A673 (cell line): Measurements from ENCODE around the gene PEX19. TPM values are rescaled to one million over a fixed set of nuclear protein-coding genes. Genes with fewer than 3 reads are reported as not detected.

ENCODE experiments used
- Bru-seq: library from RNA; stranded (reverse); fragments of 400-500 nt; gene quantifications from one replicate; lab custom pipeline; 2021; lab: Mats Ljungman, UMichigan
- BruChase-seq, 2 experiments: library from RNA; stranded (reverse); fragments of 400-500 nt; gene quantifications; one replicate each; lab custom pipeline; 2021; lab: Mats Ljungman, UMichigan
- BruUV-seq: library from RNA; stranded (reverse); fragments of 400-500 nt; replicated peaks from 2 replicates; lab custom pipeline; 2021; lab: Mats Ljungman, UMichigan
- CTCF ChIA-PET: fragments of 300-600 bp; sonication (Branson Sonifier 250); formaldehyde crosslinking; loops from one replicate; lab custom pipeline; 2022; ENCODE audit warnings: antibody characterized with exemption; lab: Charles Lee
- POLR2A ChIA-PET: fragments of 300-600 bp; sonication (Branson Sonifier 250); formaldehyde crosslinking; loops from one replicate; lab custom pipeline; 2022; ENCODE audit warnings: antibody characterized with exemption; ENCODE audit not compliant: low non-redundant PET; lab: Charles Lee
- DNase-seq: peaks from one replicate; pipeline ENCODE4 v3.0.0-alpha.2; 2015; ENCODE audit warnings: low spot score
- H3K27ac ChIP-seq: fragments of 200-600 bp; sonication (generic); 2 replicates; pipeline ENCODE4 v1.5.1; 2016; ENCODE audit warnings: mixed run types, low read depth, mild to moderate bottlenecking, mixed read lengths, antibody characterized with exemption, low read length; ENCODE audit not compliant: poor library complexity, severe bottlenecking
- H3K27me3 ChIP-seq: fragments of 200-600 bp; sonication (generic); replicated peaks from 2 replicates; pipeline ENCODE4 v1.6.1; 2017; ENCODE audit warnings: mixed run types, low read depth, mild to moderate bottlenecking, mixed read lengths, antibody characterized with exemption, low read length; ENCODE audit not compliant: insufficient read depth, poor library complexity
- H3K36me3 ChIP-seq: fragments of 200-600 bp; sonication (generic); 2 replicates; pipeline ENCODE4 v1.6.1; 2016; ENCODE audit warnings: mixed run types, mild to moderate bottlenecking, mixed read lengths, antibody characterized with exemption, low read length; ENCODE audit not compliant: insufficient read depth, poor library complexity, severe bottlenecking
- H3K4me1 ChIP-seq: fragments of 200-600 bp; sonication (generic); 2 replicates; pipeline ENCODE4 v1.6.1; 2017; ENCODE audit warnings: mixed run types, mild to moderate bottlenecking, mixed read lengths, antibody characterized with exemption, low read length; ENCODE audit not compliant: insufficient read depth, poor library complexity, severe bottlenecking
- H3K4me3 ChIP-seq: fragments of 200-600 bp; sonication (generic); 2 replicates; pipeline ENCODE4 v1.5.1; 2016; ENCODE audit warnings: low read depth, mixed run types, mild to moderate bottlenecking, mixed read lengths, low read length; ENCODE audit not compliant: poor library complexity, severe bottlenecking
- H3K9me3 ChIP-seq: fragments of 200-600 bp; sonication (generic); 2 replicates; pipeline ENCODE4 v1.6.1; 2016; ENCODE audit warnings: mixed run types, low read depth, mild to moderate bottlenecking, mixed read lengths, antibody characterized with exemption, low read length; ENCODE audit not compliant: poor library complexity, severe bottlenecking
- EZH2 ChIP-seq: fragments of 200-600 bp; sonication (generic); IDR thresholded peaks from 2 replicates; pipeline ENCODE4 v1.6.1; 2017; ENCODE audit warnings: borderline replicate concordance, low read depth, mild to moderate bottlenecking, mixed read lengths, antibody characterized with exemption, low read length; ENCODE audit not compliant: poor library complexity, severe bottlenecking
- intact Hi-C: fragments of 100-400 bp; cut with micrococcal nuclease; formaldehyde crosslinking; loops from one replicate; pipeline ENCODE4 v1.10.0; 2022; ENCODE audit not compliant: unreplicated experiment
- long read RNA-seq: library from polyadenylated mRNA; stranded (forward); transcript quantifications from one replicate; pipeline ENCODE4 v2.0.0, GENCODE V29; 2022
- total RNA-seq: library from RNA; stranded (reverse); gene quantifications from 2 replicates; pipeline ENCODE4 v1.2.3, GENCODE V29; 2021
- TF ChIP-seq, protein P1 (sequence below): fragments of 300-800, 200-600 bp; sonication (generic); conservative IDR thresholded peaks from 2 replicates; pipeline ENCODE4 v1.5.1; 2017; ENCODE audit warnings: low read depth, mild to moderate bottlenecking, antibody characterized with exemption, low read length, moderate library complexity, mixed read lengths

The PEX19 gene, protein sequence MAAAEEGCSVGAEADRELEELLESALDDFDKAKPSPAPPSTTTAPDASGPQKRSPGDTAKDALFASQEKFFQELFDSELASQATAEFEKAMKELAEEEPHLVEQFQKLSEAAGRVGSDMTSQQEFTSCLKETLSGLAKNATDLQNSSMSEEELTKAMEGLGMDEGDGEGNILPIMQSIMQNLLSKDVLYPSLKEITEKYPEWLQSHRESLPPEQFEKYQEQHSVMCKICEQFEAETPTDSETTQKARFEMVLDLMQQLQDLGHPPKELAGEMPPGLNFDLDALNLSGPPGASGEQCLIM
- total RNA-seq (67.0 and 69.1 TPM in 2 replicates), Bru-seq, nascent RNA (percentile 80 among the genes with signal in this experiment), BruChase-seq, experiment 1, labeled RNA remaining after a 2-hour chase (percentile 92 among the genes with signal in this experiment), BruChase-seq, experiment 2, labeled RNA remaining after a 6-hour chase (percentile 97 among the genes with signal in this experiment)
- long read RNA-seq, transcript PEX19-201 (8 exons, 3,661 nt), result major isoform, 174 of 222 reads
- long read RNA-seq, transcript PEX19-205 (7 exons, 3,504 nt), result minor isoform, 28 of 222 reads
- long read RNA-seq, partial matches to known transcripts, result 2 of 222 reads
- long read RNA-seq, other reads (novel, unspliced or antisense), result 18 of 222 reads

DNA sequence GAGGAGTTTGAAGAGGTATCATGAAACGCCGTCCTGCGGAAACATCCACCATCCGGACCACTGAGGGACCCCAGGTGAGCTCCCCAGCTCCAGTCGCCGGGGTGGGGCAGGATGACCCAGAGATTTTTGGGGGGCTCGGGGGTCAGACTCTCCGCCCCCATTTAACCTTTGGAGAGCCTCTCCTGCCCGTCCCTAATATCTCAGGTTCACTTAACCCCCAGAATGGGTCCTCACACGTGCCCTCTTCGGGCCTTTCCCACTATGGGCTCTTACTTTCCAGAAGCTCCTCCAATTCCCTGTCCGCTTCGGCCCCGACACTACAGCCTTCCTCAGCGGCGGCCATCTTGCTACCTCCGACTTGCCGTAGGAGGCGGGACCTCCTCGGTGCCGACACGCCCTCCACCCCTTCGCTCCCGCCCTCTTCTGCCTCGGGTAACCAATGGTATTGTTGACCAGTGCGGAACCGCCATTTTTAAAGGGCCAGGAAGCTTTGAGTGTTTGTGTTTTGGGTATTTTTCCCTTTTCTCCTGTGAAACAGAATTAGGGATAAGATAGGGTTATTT lies at the start of gene PEX19:
Gene PEX19, minus strand, starts transcription at position 352 of the 563 bp plus-strand sequence. Its CDS starts 9 bp downstream, at position 343.
- peak within 1 kb of the TSS; percentile 82 for H3K27ac ChIP-seq
- no peaks in the 10 kb centered on the region for H3K9me3 ChIP-seq
- ChIA-PET POLR2A (interaction anchor here (0.5 kb wide), 1 partner anchor 24 kb away, joined by 3 read pairs; no protein-coding TSS in a partner anchor), CTCF (interaction anchor here (0.7 to 1.7 kb wide), 2 partner anchors 92 to 184 kb away, joined by 3 to 5 read pairs; no protein-coding TSS in a partner anchor)
- TSS peak; percentile 74 for BruUV-seq
- intact Hi-C loops, result loop anchor here (5.0 kb wide), 1 partner anchor 92 kb away; no protein-coding TSS in a partner anchor
- H3K36me3 ChIP-seq, result peaks cover 33% of the 10 kb centered on the region
- H3K4me1 ChIP-seq, result peaks cover 7% of the 10 kb centered on the region
- TF ChIP-seq EZH2, result no peak
- TF ChIP-seq, protein P1, sequence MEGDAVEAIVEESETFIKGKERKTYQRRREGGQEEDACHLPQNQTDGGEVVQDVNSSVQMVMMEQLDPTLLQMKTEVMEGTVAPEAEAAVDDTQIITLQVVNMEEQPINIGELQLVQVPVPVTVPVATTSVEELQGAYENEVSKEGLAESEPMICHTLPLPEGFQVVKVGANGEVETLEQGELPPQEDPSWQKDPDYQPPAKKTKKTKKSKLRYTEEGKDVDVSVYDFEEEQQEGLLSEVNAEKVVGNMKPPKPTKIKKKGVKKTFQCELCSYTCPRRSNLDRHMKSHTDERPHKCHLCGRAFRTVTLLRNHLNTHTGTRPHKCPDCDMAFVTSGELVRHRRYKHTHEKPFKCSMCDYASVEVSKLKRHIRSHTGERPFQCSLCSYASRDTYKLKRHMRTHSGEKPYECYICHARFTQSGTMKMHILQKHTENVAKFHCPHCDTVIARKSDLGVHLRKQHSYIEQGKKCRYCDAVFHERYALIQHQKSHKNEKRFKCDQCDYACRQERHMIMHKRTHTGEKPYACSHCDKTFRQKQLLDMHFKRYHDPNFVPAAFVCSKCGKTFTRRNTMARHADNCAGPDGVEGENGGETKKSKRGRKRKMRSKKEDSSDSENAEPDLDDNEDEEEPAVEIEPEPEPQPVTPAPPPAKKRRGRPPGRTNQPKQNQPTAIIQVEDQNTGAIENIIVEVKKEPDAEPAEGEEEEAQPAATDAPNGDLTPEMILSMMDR, result no peak
- DNase-seq, result peak; percentile 96
- H3K4me3 ChIP-seq, result peak within 1 kb of the TSS; percentile 81
- no peaks in the 10 kb centered on the region for H3K27me3 ChIP-seq

DNA sequence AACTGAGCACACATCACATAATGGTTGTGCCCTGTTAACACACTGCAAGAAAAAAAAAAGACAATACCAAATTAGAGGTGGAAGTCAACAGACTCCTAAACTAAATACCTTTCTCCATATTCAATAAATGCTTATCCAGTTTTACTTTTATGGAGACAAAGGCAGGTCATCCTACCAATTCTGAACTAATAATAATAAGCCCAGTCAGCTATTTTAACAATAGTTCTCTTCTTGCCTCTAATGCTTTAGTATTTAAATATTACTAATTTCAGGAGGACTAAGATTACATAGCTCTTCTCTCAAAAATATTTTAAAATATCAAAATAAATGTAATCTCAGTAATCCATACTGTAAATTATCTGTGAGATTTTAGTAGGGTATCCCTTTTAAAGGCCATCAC lies 47.6 kb upstream of the PEX19 start:
- Histone ChIP-seq H3K27ac (no peak overlapping the region), H3K4me1 (no peaks in the 10 kb centered on the region), H3K9me3 (no peaks in the 10 kb centered on the region), H3K27me3 (no peaks in the 10 kb centered on the region), H3K36me3 (peaks cover 91% of the 10 kb centered on the region), H3K4me3 (no peak overlapping the region)
- no TSS peak for BruUV-seq
- POLR2A ChIA-PET, result no interaction called here
- intact Hi-C loops, result no loop called here
- no peak for TF ChIP-seq EZH2
- DNase-seq, result no peak
- CTCF ChIA-PET, result interaction anchor here (0.6 kb wide), 1 partner anchor 208 kb away, joined by 3 read pairs; no protein-coding TSS in a partner anchor

DNA sequence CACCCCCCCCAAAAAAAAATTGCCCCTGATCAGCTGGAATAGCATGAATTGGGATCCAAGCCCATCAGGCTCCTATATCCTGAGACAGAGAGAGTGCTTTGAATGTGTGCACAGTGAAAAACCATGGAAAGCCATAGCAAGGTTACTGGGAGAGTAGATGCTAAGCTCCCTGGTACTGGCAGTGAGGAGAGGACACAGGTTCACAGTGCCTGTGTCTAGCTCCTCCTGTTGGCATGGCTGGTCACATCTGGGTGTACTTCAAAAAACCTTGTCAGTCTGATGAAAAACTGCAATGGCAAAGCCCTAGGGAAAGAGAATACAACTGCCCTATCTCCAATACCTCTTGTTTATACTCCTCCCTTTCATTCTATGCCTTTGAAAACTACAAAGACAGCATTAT lies 45.2 kb upstream of the PEX19 start:
- Histone ChIP-seq H3K27me3 (no peaks in the 10 kb centered on the region), H3K4me1 (no peaks in the 10 kb centered on the region), H3K9me3 (no peaks in the 10 kb centered on the region), H3K4me3 (no peak overlapping the region), H3K36me3 (peaks cover 97% of the 10 kb centered on the region), H3K27ac (no peak overlapping the region)
- POLR2A ChIA-PET, result interaction anchor here (0.6 kb wide), 1 partner anchor 78 kb away, joined by 3 read pairs; no protein-coding TSS in a partner anchor
- no TSS peak for BruUV-seq
- peak; percentile 4 for DNase-seq
- CTCF ChIA-PET, result no interaction called here
- TF ChIP-seq EZH2, result no peak
- TF ChIP-seq, protein P1, result no peak
- intact Hi-C loops, result no loop called here
